ENCODE data around the gene KRT1. TPM values are rescaled to one million over a fixed set of nuclear protein-coding genes. Genes with fewer than 3 reads are reported as not detected.

KRT1 gene
- total RNA-seq, 4 donors from 2014 or later, result 4,815 to 9,656 (median 5,822) TPM

- H3K27ac ChIP-seq, result no peak overlapping the region
- no peak overlapping the region for H3K4me3 ChIP-seq
- peaks cover 4% of the 10 kb centered on the region for H3K4me1 ChIP-seq
- no peaks in the 10 kb centered on the region for H3K9me3 ChIP-seq
- no peaks in the 10 kb centered on the region for H3K27me3 ChIP-seq
- TF ChIP-seq POLR2A (IDR thresholded peaks at IDR 0.05), result no peak
- no peak for TF ChIP-seq EP300 (IDR thresholded peaks at IDR 0.05)
- no peak for TF ChIP-seq POLR2AphosphoS5 (IDR thresholded peaks at IDR 0.05)
- TF ChIP-seq CTCF (IDR thresholded peaks at IDR 0.05), result no peak
- DNase-seq (ENCODE audit: low spot score in 2 of 2), result no peak
- WGBS, result 77% methylated on average over 4 of the region's 4 CpGs
- H3K36me3 ChIP-seq, result no peaks in the 10 kb centered on the region
Measured at GRCh38 chr12:52630599-52631200, 49.5 kb downstream of the KRT1 start.

DNA sequence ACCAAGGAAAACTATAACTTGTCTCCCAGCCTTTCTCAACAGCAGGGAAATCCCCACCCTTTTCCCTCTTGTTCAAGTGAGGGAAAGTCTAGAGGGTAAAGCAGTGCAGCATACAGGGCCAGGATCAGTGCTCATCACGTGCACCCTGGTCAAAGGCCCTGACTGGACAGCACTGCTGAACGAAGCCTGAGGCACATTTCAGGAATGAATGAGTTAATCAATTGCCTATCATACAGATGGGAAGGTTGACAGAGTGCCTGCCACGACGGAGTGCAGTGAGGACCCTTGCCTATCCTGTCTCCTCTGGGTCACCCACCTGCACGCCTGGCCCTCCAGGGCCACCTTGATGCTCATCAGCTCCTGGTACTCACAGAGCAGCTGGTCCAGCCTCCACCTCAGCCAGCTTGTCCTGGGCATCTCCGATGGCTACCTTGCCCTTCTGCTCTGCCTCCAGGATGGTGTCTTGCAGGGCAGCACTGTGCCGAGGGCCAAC lies 50.2 kb downstream of the KRT1 start:
- peaks cover 4% of the 10 kb centered on the region for H3K4me1 ChIP-seq
- H3K9me3 ChIP-seq, result no peaks in the 10 kb centered on the region
- no peaks in the 10 kb centered on the region for H3K36me3 ChIP-seq
- WGBS, result 80% methylated on average over 6 of the region's 7 CpGs
- no peak for DNase-seq (ENCODE audit: low spot score in 2 of 2)
- no peak overlapping the region for H3K4me3 ChIP-seq
- H3K27me3 ChIP-seq, result no peaks in the 10 kb centered on the region
- TF ChIP-seq CTCF (IDR thresholded peaks at IDR 0.05) (no peak), EP300 (IDR thresholded peaks at IDR 0.05) (no peak), POLR2AphosphoS5 (IDR thresholded peaks at IDR 0.05) (no peak), POLR2A (IDR thresholded peaks at IDR 0.05) (no peak)
- H3K27ac ChIP-seq, result no peak overlapping the region

GRCh38 chr12:52629281-52630007 lies 50.8 kb downstream of the KRT1 start:
- no peak overlapping the region for H3K27ac ChIP-seq
- H3K4me3 ChIP-seq, result no peak overlapping the region
- peaks cover 2% of the 10 kb centered on the region for H3K4me1 ChIP-seq
- peak in 1 of 2 donors; percentile 60 for DNase-seq (ENCODE audit: low spot score in 2 of 2)
- H3K9me3 ChIP-seq, result no peaks in the 10 kb centered on the region
- H3K36me3 ChIP-seq, result no peaks in the 10 kb centered on the region
- 78% methylated on average over 12 of the region's 12 CpGs for whole genome bisulfite sequencing
- no peak for TF ChIP-seq CTCF (IDR thresholded peaks at IDR 0.05)
- no peak for TF ChIP-seq POLR2A (IDR thresholded peaks at IDR 0.05)
- no peak for TF ChIP-seq EP300 (IDR thresholded peaks at IDR 0.05)
- no peak for TF ChIP-seq POLR2AphosphoS5 (IDR thresholded peaks at IDR 0.05)
- no peaks in the 10 kb centered on the region for H3K27me3 ChIP-seq

GRCh38 chr12:52628841-52629240 lies 51.4 kb downstream of the KRT1 start:
- Histone ChIP-seq H3K36me3 (no peaks in the 10 kb centered on the region), H3K27ac (no peak overlapping the region), H3K9me3 (no peaks in the 10 kb centered on the region), H3K4me1 (no peaks in the 10 kb centered on the region), H3K4me3 (no peak overlapping the region), H3K27me3 (no peaks in the 10 kb centered on the region)
- WGBS, result 70% methylated on average over 2 of the region's 2 CpGs
- DNase-seq (ENCODE audit: low spot score in 2 of 2), result peak in 1 of 2 donors; percentile 49
- no peak for TF ChIP-seq CTCF (IDR thresholded peaks at IDR 0.05)
- TF ChIP-seq POLR2A (IDR thresholded peaks at IDR 0.05), result no peak
- TF ChIP-seq POLR2AphosphoS5 (IDR thresholded peaks at IDR 0.05), result no peak
- TF ChIP-seq EP300 (IDR thresholded peaks at IDR 0.05), result no peak

DNA sequence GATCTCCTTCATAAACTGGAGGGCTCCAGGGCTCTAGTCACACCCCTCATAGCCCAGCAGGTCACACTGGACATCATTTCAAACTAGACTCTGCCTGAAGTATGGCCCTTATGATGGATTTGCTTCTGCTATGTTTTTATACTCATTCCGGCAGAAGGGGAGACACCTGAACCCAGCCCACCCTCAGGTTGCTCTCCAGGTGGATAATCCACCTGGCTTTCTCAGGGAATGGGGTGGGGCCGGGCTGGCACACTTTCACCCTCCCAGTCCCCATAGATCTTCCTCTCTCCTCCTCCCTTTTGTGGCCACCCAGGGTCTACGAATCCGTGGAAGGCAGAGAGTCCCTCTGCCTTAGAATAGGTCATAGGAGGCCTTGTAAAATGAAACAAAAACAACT lies 52.1 kb downstream of the KRT1 start:
- no peak overlapping the region for H3K4me3 ChIP-seq
- TF ChIP-seq POLR2A (IDR thresholded peaks at IDR 0.05) (no peak), POLR2AphosphoS5 (IDR thresholded peaks at IDR 0.05) (no peak), CTCF (IDR thresholded peaks at IDR 0.05) (no peak), EP300 (IDR thresholded peaks at IDR 0.05) (no peak)
- H3K36me3 ChIP-seq, result no peaks in the 10 kb centered on the region
- H3K27ac ChIP-seq, result no peak overlapping the region
- DNase-seq (ENCODE audit: low spot score in 2 of 2), result no peak
- H3K4me1 ChIP-seq, result no peaks in the 10 kb centered on the region
- H3K9me3 ChIP-seq, result no peaks in the 10 kb centered on the region
- H3K27me3 ChIP-seq, result no peaks in the 10 kb centered on the region
- 97% methylated on average over 4 of the region's 4 CpGs for WGBS

Measured in suprapubic skin (tissue), 4 donors.